Neural cell (in vitro differentiated cells): Measurements from ENCODE around the gene HOXB9. TPM values are rescaled to one million over a fixed set of nuclear protein-coding genes. Genes with fewer than 3 reads are reported as not detected.

ENCODE experiments used
- H2AFZ ChIP-seq: fragments of 200-600, 300-800 bp; sonication (generic), shearing (Covaris generic); 2 replicates; pipeline ENCODE4 v1.6.0; 2014; ENCODE audit warnings: low read depth, mild to moderate bottlenecking, antibody characterized with exemption, low read length, moderate library complexity
- H3F3A ChIP-seq: fragments of 200-600 bp; shearing (Covaris generic); 2 replicates; pipeline ENCODE4 v1.6.1; 2016; ENCODE audit warnings: mild to moderate bottlenecking, moderate library complexity, mixed read lengths, antibody characterized with exemption, low read length; ENCODE audit not compliant: insufficient read depth, poor library complexity, severe bottlenecking
- H3K27ac ChIP-seq: fragments of 200-600, 300-800 bp; sonication (generic), shearing (Covaris generic); 2 replicates; pipeline ENCODE4 v1.5.1; 2014; ENCODE audit warnings: mild to moderate bottlenecking, low read length, moderate library complexity
- H3K27me3 ChIP-seq: fragments of 300-800, 200-600 bp; sonication (generic), shearing (Covaris generic); 2 replicates; pipeline ENCODE4 v1.6.0; 2014; ENCODE audit warnings: mild to moderate bottlenecking, low read depth, low read length, moderate library complexity; ENCODE audit not compliant: insufficient read depth
- H3K36me3 ChIP-seq: fragments of 300-800, 200-600 bp; sonication (generic), shearing (Covaris generic); 2 replicates; pipeline ENCODE4 v1.5.1; 2014; ENCODE audit warnings: mild to moderate bottlenecking, antibody characterized with exemption, low read length, moderate library complexity; ENCODE audit not compliant: insufficient read depth
- H3K4me2 ChIP-seq: fragments of 300-800, 200-600 bp; sonication (generic), shearing (Covaris generic); 2 replicates; pipeline ENCODE4 v1.6.0; 2014; ENCODE audit warnings: mild to moderate bottlenecking, low read length
- H3K4me3 ChIP-seq: fragments of 300-800, 200-600 bp; sonication (generic), shearing (Covaris generic); 2 replicates; pipeline ENCODE4 v1.5.1; 2014; ENCODE audit warnings: mild to moderate bottlenecking, low read length, moderate library complexity
- H3K79me2 ChIP-seq: fragments of 200-600 bp; shearing (Covaris generic); replicated peaks from 2 replicates; pipeline ENCODE4 v1.6.0; 2014; ENCODE audit warnings: mild to moderate bottlenecking, low read length, moderate library complexity; ENCODE audit not compliant: insufficient read depth
- H3K9ac ChIP-seq: fragments of 300-800, 200-600 bp; sonication (generic), shearing (Covaris generic); 2 replicates; pipeline ENCODE4 v1.6.1; 2016; ENCODE audit warnings: mild to moderate bottlenecking, low read length, mixed read lengths
- H3K9me2 ChIP-seq: fragments of 200-600 bp; shearing (Covaris generic); 2 replicates; pipeline ENCODE4 v1.6.1; 2016; ENCODE audit warnings: mild to moderate bottlenecking, low read length, mixed read lengths; ENCODE audit not compliant: insufficient read depth
- H3K9me3 ChIP-seq: fragments of 200-600, 300-800 bp; sonication (generic), shearing (Covaris generic); 2 replicates; pipeline ENCODE4 v1.6.1; 2016; ENCODE audit warnings: mild to moderate bottlenecking, mixed run types, low read length, moderate library complexity, mixed read lengths
- H4K20me1 ChIP-seq: fragments of 200-600 bp; shearing (Covaris generic); 2 replicates; pipeline ENCODE4 v1.6.1; 2016; ENCODE audit warnings: mild to moderate bottlenecking, mixed run types; ENCODE audit not compliant: insufficient read depth
- CTCF ChIP-seq: fragments of 450-650 bp; IDR thresholded peaks from 2 replicates; pipeline ENCODE4 v1.5.1; 2014; ENCODE audit warnings: antibody characterized with exemption, mild to moderate bottlenecking, moderate library complexity; ENCODE audit not compliant: poor library complexity, severe bottlenecking
- EP300 ChIP-seq: fragments of 450-650 bp; conservative IDR thresholded peaks from 2 replicates; pipeline ENCODE4 v1.6.1; 2014; ENCODE audit warnings: antibody characterized with exemption, mild to moderate bottlenecking, moderate library complexity; ENCODE audit not compliant: poor library complexity, severe bottlenecking
- EZH2 ChIP-seq: fragments of 200-600, 300-800 bp; shearing (Covaris generic), sonication (generic); IDR thresholded peaks from 2 replicates; pipeline ENCODE4 v1.6.1; 2014; ENCODE audit warnings: antibody characterized with exemption, low read length, borderline replicate concordance, mild to moderate bottlenecking; ENCODE audit not compliant: insufficient read depth, poor library complexity, severe bottlenecking
- MXI1 ChIP-seq: fragments of 450-650 bp; conservative IDR thresholded peaks from 2 replicates; pipeline ENCODE4 v1.6.1; 2014; ENCODE audit warnings: antibody characterized with exemption, mild to moderate bottlenecking; ENCODE audit not compliant: poor library complexity, severe bottlenecking
- POLR2AphosphoS5 ChIP-seq: IDR thresholded peaks from 2 replicates; pipeline ENCODE4 v1.6.1; 2012
- RAD21 ChIP-seq: fragments of 450-650 bp; conservative IDR thresholded peaks from 2 replicates; pipeline ENCODE4 v1.6.1; 2014; ENCODE audit warnings: antibody characterized with exemption, mild to moderate bottlenecking, moderate library complexity
- REST ChIP-seq: IDR thresholded peaks from 2 replicates; pipeline ENCODE4 v1.6.1; 2012; ENCODE audit warnings: borderline replicate concordance
- SMC3 ChIP-seq: fragments of 450-650 bp; conservative IDR thresholded peaks from 2 replicates; pipeline ENCODE4 v1.6.1; 2014; ENCODE audit warnings: antibody characterized with exemption, mild to moderate bottlenecking, moderate library complexity; ENCODE audit not compliant: poor library complexity
- TAF1 ChIP-seq: IDR thresholded peaks from 2 replicates; pipeline ENCODE4 v1.6.1; 2012; ENCODE audit warnings: low read depth
- polyA plus RNA-seq: library from polyadenylated mRNA; depleted of rRNA; stranded (reverse); fragments of >200 nt; gene quantifications from 2 replicates; pipeline ENCODE4 v1.2.3, GENCODE V29; 2014

HOXB9 gene
- polyA plus RNA-seq, 1 donor from 2014 or later: not detected

GRCh38 chr17:48646183-48647102 is 20.3 kb upstream of the HOXB9 start:
- no peak overlapping the region for H2AFZ ChIP-seq
- no peaks in the 10 kb centered on the region for H3F3A ChIP-seq
- H3K36me3 ChIP-seq: no peaks in the 10 kb centered on the region
- peak overlapping the region; percentile 7 for H3K4me3 ChIP-seq
- H4K20me1 ChIP-seq: no peaks in the 10 kb centered on the region
- TF ChIP-seq POLR2AphosphoS5: no peak
- no peak for TF ChIP-seq EP300
- TF ChIP-seq RAD21: no peak
- no peak for TF ChIP-seq MXI1
- TF ChIP-seq CTCF: no peak
- no peak for TF ChIP-seq SMC3
- TF ChIP-seq TAF1: no peak
- TF ChIP-seq EZH2: peak; percentile 32
- H3K9ac ChIP-seq: no peak overlapping the region
- H3K9me2 ChIP-seq: no peaks in the 10 kb centered on the region
- no peak overlapping the region for H3K27ac ChIP-seq
- H3K79me2 ChIP-seq: no peaks in the 10 kb centered on the region
- peaks cover 4% of the 10 kb centered on the region for H3K9me3 ChIP-seq
- peaks cover 91% of the 10 kb centered on the region for H3K27me3 ChIP-seq
- H3K4me2 ChIP-seq: no peak overlapping the region

- Histone ChIP-seq H3K79me2 (no peaks in the 10 kb centered on the region), H3K4me2 (no peak overlapping the region), H3K27me3 (peaks cover 98% of the 10 kb centered on the region), H3K27ac (no peak overlapping the region), H2AFZ (no peak overlapping the region), H3F3A (no peaks in the 10 kb centered on the region), H3K9ac (no peak overlapping the region), H3K9me3 (peaks cover 4% of the 10 kb centered on the region), H3K9me2 (no peaks in the 10 kb centered on the region), H4K20me1 (no peaks in the 10 kb centered on the region), H3K36me3 (no peaks in the 10 kb centered on the region), H3K4me3 (no peak overlapping the region)
- TF ChIP-seq REST (no peak), CTCF (no peak), SMC3 (no peak), EZH2 (no peak), MXI1 (no peak), RAD21 (no peak), TAF1 (no peak), POLR2AphosphoS5 (no peak), EP300 (no peak)
Measured at GRCh38 chr17:48645639-48646182, 19.6 kb upstream of the HOXB9 start.
